Activated B cell treated with CpG ODN at 0.5 μM for 24 hours (primary cell): ENCODE data around the gene TOP2A. TPM values are rescaled to one million over a fixed set of nuclear protein-coding genes. Genes with fewer than 3 reads are reported as not detected.

Source experiments
- ATAC-seq: fragments of 200-7000 bp; cut with Tn5 transposase; one replicate; pipeline ENCODE4 v1.10.0; 2021; ENCODE audit warnings: low read depth, mild to moderate bottlenecking, moderate library complexity
- CTCF ChIA-PET: fragments of 350-600 bp; sonication (Branson Sonifier 250); formaldehyde crosslinking; loops from one replicate; lab custom pipeline; 2021; ENCODE audit warnings: antibody characterized with exemption; lab: Charles Lee
- POLR2A ChIA-PET: fragments of 350-600 bp; sonication (Branson Sonifier 250); formaldehyde crosslinking; loops from one replicate; lab custom pipeline; 2021; ENCODE audit warnings: antibody characterized with exemption; lab: Charles Lee
- DNase-seq: peaks from one replicate; pipeline ENCODE4 v3.0.0; 2022
- H3K27ac Mint-ChIP-seq: one replicate; pipeline ENCODE4 v1.8.0; 2020; ENCODE audit warnings: mixed read lengths
- H3K27me3 Mint-ChIP-seq: one replicate; pipeline ENCODE4 v1.8.0; 2021; ENCODE audit warnings: mixed read lengths
- H3K36me3 Mint-ChIP-seq: one replicate; pipeline ENCODE4 v1.8.0; 2021; ENCODE audit warnings: low read depth, mixed read lengths
- H3K4me1 Mint-ChIP-seq: one replicate; pipeline ENCODE4 v1.8.0; 2021; ENCODE audit warnings: mixed read lengths
- H3K4me3 Mint-ChIP-seq: one replicate; pipeline ENCODE4 v1.8.0; 2020; ENCODE audit warnings: mild to moderate bottlenecking, mixed read lengths
- H3K9me3 Mint-ChIP-seq: one replicate; pipeline ENCODE4 v1.8.0; 2020; ENCODE audit warnings: mixed read lengths
- intact Hi-C: fragments of 100-400 bp; cut with micrococcal nuclease; formaldehyde crosslinking; loops from one replicate; pipeline ENCODE4 v1.15.1; 2024
- total RNA-seq: library from RNA; stranded (reverse); gene quantifications from 2 replicates; pipeline ENCODE4 v1.2.3, GENCODE V29; 2022
- TF ChIP-seq, protein P1 (sequence below): fragments of 200-600 bp; IDR thresholded peaks from one replicate; pipeline ENCODE4 v1.8.0; 2022; ENCODE audit warnings: antibody characterized with exemption, mild to moderate bottlenecking

TOP2A gene, protein sequence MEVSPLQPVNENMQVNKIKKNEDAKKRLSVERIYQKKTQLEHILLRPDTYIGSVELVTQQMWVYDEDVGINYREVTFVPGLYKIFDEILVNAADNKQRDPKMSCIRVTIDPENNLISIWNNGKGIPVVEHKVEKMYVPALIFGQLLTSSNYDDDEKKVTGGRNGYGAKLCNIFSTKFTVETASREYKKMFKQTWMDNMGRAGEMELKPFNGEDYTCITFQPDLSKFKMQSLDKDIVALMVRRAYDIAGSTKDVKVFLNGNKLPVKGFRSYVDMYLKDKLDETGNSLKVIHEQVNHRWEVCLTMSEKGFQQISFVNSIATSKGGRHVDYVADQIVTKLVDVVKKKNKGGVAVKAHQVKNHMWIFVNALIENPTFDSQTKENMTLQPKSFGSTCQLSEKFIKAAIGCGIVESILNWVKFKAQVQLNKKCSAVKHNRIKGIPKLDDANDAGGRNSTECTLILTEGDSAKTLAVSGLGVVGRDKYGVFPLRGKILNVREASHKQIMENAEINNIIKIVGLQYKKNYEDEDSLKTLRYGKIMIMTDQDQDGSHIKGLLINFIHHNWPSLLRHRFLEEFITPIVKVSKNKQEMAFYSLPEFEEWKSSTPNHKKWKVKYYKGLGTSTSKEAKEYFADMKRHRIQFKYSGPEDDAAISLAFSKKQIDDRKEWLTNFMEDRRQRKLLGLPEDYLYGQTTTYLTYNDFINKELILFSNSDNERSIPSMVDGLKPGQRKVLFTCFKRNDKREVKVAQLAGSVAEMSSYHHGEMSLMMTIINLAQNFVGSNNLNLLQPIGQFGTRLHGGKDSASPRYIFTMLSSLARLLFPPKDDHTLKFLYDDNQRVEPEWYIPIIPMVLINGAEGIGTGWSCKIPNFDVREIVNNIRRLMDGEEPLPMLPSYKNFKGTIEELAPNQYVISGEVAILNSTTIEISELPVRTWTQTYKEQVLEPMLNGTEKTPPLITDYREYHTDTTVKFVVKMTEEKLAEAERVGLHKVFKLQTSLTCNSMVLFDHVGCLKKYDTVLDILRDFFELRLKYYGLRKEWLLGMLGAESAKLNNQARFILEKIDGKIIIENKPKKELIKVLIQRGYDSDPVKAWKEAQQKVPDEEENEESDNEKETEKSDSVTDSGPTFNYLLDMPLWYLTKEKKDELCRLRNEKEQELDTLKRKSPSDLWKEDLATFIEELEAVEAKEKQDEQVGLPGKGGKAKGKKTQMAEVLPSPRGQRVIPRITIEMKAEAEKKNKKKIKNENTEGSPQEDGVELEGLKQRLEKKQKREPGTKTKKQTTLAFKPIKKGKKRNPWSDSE (N-terminal part only)
- total RNA-seq, result 5.3 and 6.6 TPM in 2 replicates

DNA sequence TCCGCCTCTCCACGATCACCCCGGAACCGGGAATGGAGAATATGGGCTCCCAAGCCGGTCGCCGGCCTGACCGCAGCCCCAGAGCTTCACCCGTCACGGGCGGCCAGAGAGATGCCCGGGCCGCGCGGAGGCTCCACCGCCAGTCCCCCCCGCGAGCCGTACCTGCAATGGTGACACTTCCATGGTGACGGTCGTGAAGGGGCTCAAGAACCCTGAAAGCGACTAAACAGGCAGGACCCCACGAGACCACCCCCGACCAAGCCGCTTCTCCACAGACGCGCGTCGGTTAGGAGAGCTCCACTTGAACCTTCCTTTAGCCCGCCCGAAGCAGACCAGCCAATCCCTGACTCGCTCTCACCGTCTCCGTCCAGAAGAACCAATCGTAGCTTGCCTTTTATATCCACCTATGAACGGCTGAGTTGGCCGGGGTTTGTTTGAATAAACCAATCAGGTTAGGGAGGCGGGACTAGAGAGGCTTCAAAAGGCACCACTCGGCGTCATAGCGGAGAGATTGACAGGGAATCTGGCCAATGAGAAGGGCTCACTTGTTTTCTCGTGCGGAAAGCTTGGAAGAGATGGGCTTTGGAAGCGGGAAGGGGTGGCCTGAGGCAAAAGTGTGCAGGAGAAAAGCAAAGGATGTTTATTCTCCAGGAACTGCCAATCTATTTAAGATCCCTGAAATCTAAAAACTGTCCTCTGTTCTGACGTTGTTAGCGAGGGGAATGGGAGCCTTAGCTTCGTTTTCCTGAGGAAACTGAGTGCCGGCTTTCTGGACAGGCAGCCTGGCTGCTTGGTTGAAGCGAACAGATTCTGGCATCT lies at the start of gene TOP2A:
TOP2A (minus strand) TSS at position 288 of the 819 bp plus-strand sequence; CDS start at position 183, 105 bp downstream.
- ATAC-seq (peak; percentile 100), DNase-seq (peak; percentile 91)
- POLR2A ChIA-PET, result interaction anchor here (0.6 to 3.7 kb wide), 15 partner anchors 10 to 437 kb away, joined by 3 to 21 read pairs (median 4); partner anchors contain the start of genes PSMD3 and WIPF2
- H3K27me3 Mint-ChIP-seq, result no peaks in the 10 kb centered on the region
- H3K4me3 Mint-ChIP-seq, result peak within 1 kb of the TSS; percentile 94
- CTCF ChIA-PET, result interaction anchor here (0.6 to 4.2 kb wide), 10 partner anchors 58 to 1231 kb away, joined by 3 to 31 read pairs (median 6); no protein-coding TSS in a partner anchor
- peaks cover 5% of the 10 kb centered on the region for H3K36me3 Mint-ChIP-seq
- TF ChIP-seq, protein P1, sequence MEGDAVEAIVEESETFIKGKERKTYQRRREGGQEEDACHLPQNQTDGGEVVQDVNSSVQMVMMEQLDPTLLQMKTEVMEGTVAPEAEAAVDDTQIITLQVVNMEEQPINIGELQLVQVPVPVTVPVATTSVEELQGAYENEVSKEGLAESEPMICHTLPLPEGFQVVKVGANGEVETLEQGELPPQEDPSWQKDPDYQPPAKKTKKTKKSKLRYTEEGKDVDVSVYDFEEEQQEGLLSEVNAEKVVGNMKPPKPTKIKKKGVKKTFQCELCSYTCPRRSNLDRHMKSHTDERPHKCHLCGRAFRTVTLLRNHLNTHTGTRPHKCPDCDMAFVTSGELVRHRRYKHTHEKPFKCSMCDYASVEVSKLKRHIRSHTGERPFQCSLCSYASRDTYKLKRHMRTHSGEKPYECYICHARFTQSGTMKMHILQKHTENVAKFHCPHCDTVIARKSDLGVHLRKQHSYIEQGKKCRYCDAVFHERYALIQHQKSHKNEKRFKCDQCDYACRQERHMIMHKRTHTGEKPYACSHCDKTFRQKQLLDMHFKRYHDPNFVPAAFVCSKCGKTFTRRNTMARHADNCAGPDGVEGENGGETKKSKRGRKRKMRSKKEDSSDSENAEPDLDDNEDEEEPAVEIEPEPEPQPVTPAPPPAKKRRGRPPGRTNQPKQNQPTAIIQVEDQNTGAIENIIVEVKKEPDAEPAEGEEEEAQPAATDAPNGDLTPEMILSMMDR, result no peak
- H3K9me3 Mint-ChIP-seq, result no peaks in the 10 kb centered on the region
- intact Hi-C loops, result loop anchor here (1.0 to 10.0 kb wide), 7 partner anchors 19 to 1249 kb away; partner anchors contain the start of gene CDC6
- peaks cover 23% of the 10 kb centered on the region for H3K4me1 Mint-ChIP-seq
- peak within 1 kb of the TSS; percentile 84 for H3K27ac Mint-ChIP-seq

DNA sequence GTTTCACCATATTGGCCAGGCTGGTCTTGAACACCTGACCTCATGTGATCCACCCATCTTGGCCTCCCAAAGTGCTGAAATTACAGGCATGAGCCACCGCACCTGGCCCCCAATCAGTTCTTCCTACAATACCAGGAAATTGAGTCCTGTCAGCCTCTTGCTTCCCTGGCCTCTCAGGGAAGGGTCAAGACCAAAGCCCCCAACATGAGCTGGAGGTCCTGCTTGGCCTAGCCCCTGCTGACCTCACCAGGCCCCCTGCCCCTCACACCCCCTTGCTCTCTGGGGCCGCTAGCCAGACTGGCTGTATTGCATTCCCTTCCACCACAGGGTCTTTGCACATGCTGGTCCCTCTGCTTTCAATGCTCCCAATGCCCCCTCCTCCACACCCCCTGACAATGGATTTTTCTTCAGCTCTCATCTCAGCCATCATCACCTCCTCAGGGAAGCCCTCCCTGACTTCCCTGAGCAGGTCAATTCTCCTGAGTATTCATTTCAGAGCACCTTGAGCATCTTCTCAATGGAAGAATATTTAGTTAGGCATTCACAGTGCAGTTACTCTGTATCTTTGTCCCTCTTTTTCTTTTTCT lies 49.7 kb upstream of the TOP2A start:
- no peaks in the 10 kb centered on the region for H3K4me1 Mint-ChIP-seq
- CTCF ChIA-PET, result interaction anchor here (1.0 kb wide), 1 partner anchor 9 kb away, joined by 4 read pairs; no protein-coding TSS in a partner anchor
- POLR2A ChIA-PET, result no interaction called here
- H3K4me3 Mint-ChIP-seq, result no peak overlapping the region
- intact Hi-C loops, result no loop called here
- DNase-seq (no peak), ATAC-seq (no peak)
- no peak overlapping the region for H3K27ac Mint-ChIP-seq
- no peaks in the 10 kb centered on the region for H3K36me3 Mint-ChIP-seq
- TF ChIP-seq, protein P1, result no peak
- H3K27me3 Mint-ChIP-seq, result peaks cover 8% of the 10 kb centered on the region
- no peaks in the 10 kb centered on the region for H3K9me3 Mint-ChIP-seq

DNA sequence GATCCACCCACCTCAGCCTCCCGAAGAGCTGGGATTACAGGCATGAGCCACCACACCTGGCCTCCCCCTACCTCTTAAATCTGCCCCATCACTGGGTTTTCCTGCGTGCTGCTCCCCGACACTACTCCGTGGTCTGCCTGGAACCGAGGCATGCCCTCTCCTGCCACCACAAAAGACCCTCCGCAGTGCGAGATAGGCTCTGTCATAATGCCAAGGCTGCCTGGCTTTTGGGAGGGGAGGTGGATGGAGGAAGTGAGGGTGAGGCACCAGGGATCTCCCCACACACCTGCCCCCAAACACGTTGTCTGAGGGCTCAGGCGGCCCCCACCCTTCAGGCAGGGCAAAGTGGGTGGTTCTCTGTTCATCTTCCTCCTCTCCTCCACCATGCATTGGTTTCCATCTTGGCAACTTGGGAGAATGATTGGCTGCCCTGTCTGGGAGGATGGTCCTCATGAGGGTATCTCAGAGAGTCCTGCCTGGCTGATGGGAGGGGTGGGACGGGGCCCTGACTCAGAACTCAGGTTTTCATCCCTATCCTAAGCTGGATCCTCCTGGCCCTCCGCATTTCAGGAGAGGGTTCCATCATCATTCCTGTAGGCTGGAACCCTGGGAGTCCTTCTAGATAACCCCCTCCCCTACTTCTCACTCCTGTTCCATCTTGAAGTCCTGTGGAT lies 48.7 kb upstream of the TOP2A start:
- H3K4me1 Mint-ChIP-seq, result no peaks in the 10 kb centered on the region
- intact Hi-C loops, result no loop called here
- H3K4me3 Mint-ChIP-seq, result no peak overlapping the region
- ATAC-seq (no peak), DNase-seq (no peak)
- CTCF ChIA-PET, result interaction anchor here (1.0 kb wide), 1 partner anchor 9 kb away, joined by 4 read pairs; no protein-coding TSS in a partner anchor
- H3K27me3 Mint-ChIP-seq, result peaks cover 8% of the 10 kb centered on the region
- H3K9me3 Mint-ChIP-seq, result no peaks in the 10 kb centered on the region
- POLR2A ChIA-PET, result no interaction called here
- no peaks in the 10 kb centered on the region for H3K36me3 Mint-ChIP-seq
- TF ChIP-seq, protein P1, result no peak
- no peak overlapping the region for H3K27ac Mint-ChIP-seq

DNA sequence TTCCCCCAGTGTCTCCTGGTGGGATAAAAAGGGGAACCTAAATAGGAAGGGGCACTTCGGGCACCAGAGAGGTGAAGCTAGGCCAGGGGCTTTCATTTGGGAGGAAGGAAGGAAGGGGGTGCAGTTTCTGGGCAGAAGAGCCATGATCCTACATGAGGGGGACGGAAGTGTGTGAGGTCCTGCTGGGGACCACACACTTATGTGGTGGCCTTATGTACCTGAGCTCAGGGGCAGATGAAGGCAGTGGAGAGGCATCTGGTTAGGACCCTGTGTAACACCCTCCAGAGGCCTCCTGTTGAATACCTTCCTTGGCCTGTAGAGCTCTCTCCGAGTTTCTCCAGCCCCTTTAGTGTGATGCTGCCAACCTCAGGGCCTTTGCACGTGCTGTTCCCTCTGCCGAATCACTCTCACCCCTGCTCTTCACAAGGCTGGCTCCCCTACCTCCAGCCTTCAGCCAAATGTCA lies 46.7 kb upstream of the TOP2A start:
- TF ChIP-seq, protein P1, result no peak
- no peaks in the 10 kb centered on the region for H3K27me3 Mint-ChIP-seq
- no peaks in the 10 kb centered on the region for H3K9me3 Mint-ChIP-seq
- H3K27ac Mint-ChIP-seq, result no peak overlapping the region
- no peak overlapping the region for H3K4me3 Mint-ChIP-seq
- DNase-seq, result no peak
- no peaks in the 10 kb centered on the region for H3K36me3 Mint-ChIP-seq
- intact Hi-C loops, result no loop called here
- ChIA-PET CTCF (no interaction called here), POLR2A (no interaction called here)
- ATAC-seq, result no peak
- no peaks in the 10 kb centered on the region for H3K4me1 Mint-ChIP-seq
